Measurements from ENCODE around the gene CNGB1.

DNA sequence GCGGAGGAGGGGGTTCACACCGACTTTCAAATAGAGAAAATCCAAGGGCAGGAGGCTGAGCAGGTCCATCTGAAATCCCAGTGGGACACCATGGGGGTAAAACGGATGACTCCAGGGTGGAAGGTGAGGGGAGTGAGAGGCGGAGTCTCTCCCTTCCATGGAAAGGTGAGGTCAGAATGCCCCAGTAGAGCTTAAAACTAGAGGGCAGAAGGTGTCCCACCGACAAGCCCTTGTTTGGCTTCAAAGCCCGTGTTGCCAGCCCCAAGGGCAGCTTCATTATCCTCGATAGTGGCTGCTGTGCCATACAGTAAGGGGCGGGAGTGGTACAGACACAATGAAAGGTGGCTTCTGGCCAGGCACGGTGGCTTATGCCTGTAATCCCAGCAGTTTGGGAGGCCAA is 55.7 kb downstream of the CNGB1 start:
- TF ChIP-seq, protein P1, sequence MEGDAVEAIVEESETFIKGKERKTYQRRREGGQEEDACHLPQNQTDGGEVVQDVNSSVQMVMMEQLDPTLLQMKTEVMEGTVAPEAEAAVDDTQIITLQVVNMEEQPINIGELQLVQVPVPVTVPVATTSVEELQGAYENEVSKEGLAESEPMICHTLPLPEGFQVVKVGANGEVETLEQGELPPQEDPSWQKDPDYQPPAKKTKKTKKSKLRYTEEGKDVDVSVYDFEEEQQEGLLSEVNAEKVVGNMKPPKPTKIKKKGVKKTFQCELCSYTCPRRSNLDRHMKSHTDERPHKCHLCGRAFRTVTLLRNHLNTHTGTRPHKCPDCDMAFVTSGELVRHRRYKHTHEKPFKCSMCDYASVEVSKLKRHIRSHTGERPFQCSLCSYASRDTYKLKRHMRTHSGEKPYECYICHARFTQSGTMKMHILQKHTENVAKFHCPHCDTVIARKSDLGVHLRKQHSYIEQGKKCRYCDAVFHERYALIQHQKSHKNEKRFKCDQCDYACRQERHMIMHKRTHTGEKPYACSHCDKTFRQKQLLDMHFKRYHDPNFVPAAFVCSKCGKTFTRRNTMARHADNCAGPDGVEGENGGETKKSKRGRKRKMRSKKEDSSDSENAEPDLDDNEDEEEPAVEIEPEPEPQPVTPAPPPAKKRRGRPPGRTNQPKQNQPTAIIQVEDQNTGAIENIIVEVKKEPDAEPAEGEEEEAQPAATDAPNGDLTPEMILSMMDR (IDR thresholded peaks at IDR 0.05; ENCODE audit: insufficient read depth, low read length, poor library complexity, severe bottlenecking): no peak
- TF ChIP-seq EZH2phosphoT487 (conservative IDR thresholded peaks at IDR 0.05; ENCODE audit: low read length): no peak

All from SU-DHL-6 (cell line).